ENCODE results near the gene ASIC4. TPM values are rescaled to one million over a fixed set of nuclear protein-coding genes. Genes with fewer than 3 reads are reported as not detected.
A peak's percentile ranks its signal among the peaks of the same experiment; 100 is the strongest.

Gene ASIC4
- total and polyA plus RNA-seq, 9 of the 15 experiments (the other 6 are each of a cell fraction or from before 2014, with no cell fraction given), result 0.07 to 19.2 (median 4.8) TPM

- no peak overlapping the region for H3K4me2 ChIP-seq (ENCODE audit: insufficient read depth, low read length)
- ATAC-seq (no peak), DNase-seq (ENCODE audit: extremely low read depth in 1 of 4, low spot score in 3 of 4) (no peak), FAIRE-seq (no peak)
- H3K79me2 ChIP-seq (ENCODE audit: control insufficient read depth, insufficient read depth, low read length), result no peaks in the 10 kb centered on the region
- H2AFZ ChIP-seq (ENCODE audit: low read depth, low read length), result no peak overlapping the region
- H4K20me1 ChIP-seq (replicated peaks; ENCODE audit: control insufficient read depth, insufficient read depth, low read length), result no peaks in the 10 kb centered on the region; the same call in 1 of the 2 replicates
- no peaks in the 10 kb centered on the region for H3K9me3 ChIP-seq (replicated peaks; ENCODE audit: control insufficient read depth, insufficient read depth, low read depth, low read length)
- no TSS peak for BruUV-seq (replicated peaks)
- WGBS (ENCODE audit: insufficient coverage, low coverage, missing lambda C conversion rate), result 45% methylated on average over 7 of the region's 13 CpGs
- in situ Hi-C loops (cut with MboI), result loop anchor here (10.0 kb wide), 1 partner anchor 48 kb away; no protein-coding TSS in a partner anchor
- no peaks in the 10 kb centered on the region for H3K9me1 ChIP-seq (ENCODE audit: control insufficient read depth, insufficient read depth, low read length)
- CTCF ChIA-PET (ENCODE audit: low intra/inter-chr PET ratio), result interaction anchor here (3.1 kb wide), 1 partner anchor 53 kb away, joined by 20 read pairs; no protein-coding TSS in a partner anchor
- H3K9ac ChIP-seq (ENCODE audit: insufficient read depth in 1 of 2, low read depth in 2 of 2, low read length in 2 of 2), result no peak overlapping the region
- no peaks in the 10 kb centered on the region for H3K36me3 ChIP-seq (ENCODE audit: control insufficient read depth, insufficient read depth, low read length)
- H3K4me1 ChIP-seq (replicated peaks in 1 of 2; ENCODE audit: control insufficient read depth in 2 of 2, insufficient read depth in 2 of 2, low read length in 2 of 2), result peaks cover 7 to 48% of the 10 kb centered on the region in 2 experiments; a peak in 4 of 5 replicates
- intact Hi-C loops (cut with micrococcal nuclease), result loop anchor here (2.0 to 5.0 kb wide), 2 partner anchors 18 to 75 kb away; no protein-coding TSS in a partner anchor
- POLR2A ChIA-PET, result interaction anchor here (0.6 to 1.1 kb wide), 3 partner anchors 9 to 40 kb away, joined by 3 to 4 read pairs (median 3); no protein-coding TSS in a partner anchor
- H3K27me3 ChIP-seq (ENCODE audit: control insufficient read depth in 2 of 2, insufficient read depth in 2 of 2, low read length in 2 of 2), result no peaks in the 10 kb centered on the region
- no peak overlapping the region for H3K27ac ChIP-seq (ENCODE audit: extremely low read depth, low read depth, low read length)
- H3K4me3 ChIP-seq, result no peak overlapping the region
- TF ChIP-seq ZNF263 (CRISPR knock-in tag; IDR thresholded peaks at IDR 0.05; ENCODE audit: borderline replicate concordance) (peak; percentile 69), TAL1 (IDR thresholded peaks at IDR 0.05) (no peak), PTRF (tag; IDR thresholded peaks at IDR 0.05) (no peak), ZBTB7A (IDR thresholded peaks at IDR 0.05; ENCODE audit: borderline replicate concordance, control insufficient read depth, low read depth, low read length) (no peak), TEAD4 (IDR thresholded peaks at IDR 0.05; ENCODE audit: low read length) (no peak), TEAD4 (CRISPR knock-in tag; IDR thresholded peaks at IDR 0.05; ENCODE audit: borderline replicate concordance) (no peak)
Measured at GRCh38 chr2:219477179-219477578, 37.1 kb upstream of the ASIC4 start.

Measured in K562 (cell line).